ENCODE data around the gene MRPL33. TPM values are rescaled to one million over a fixed set of nuclear protein-coding genes. Genes with fewer than 3 reads are reported as not detected.
"Not testable (repeated sequence)": the region's sequence is repeated elsewhere in the genome, so short reads cannot be mapped to it uniquely, and the experiment has no call there.

Gene MRPL33
- total and polyA plus RNA-seq, 2 experiments from 2014 or later = 80.5 to 310 TPM

DNA sequence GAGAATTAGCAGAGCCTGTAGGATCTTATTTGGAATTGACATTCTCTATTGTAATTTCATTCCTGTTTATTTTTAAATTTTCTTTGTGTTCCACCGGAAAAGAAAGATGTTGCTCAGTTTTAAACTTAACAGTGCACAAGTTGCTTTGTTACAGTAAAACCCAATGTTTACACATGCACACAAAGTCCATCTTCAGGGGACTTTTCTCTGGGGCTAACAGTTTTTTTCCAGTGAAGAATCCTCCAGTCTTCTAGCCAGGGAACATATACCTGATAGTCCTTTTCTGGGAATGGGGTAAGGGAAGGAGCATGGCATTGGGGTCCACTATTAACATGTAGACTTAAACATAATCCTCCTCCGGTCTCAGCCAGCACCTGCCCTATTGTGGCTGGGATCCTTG, 25.2 kb upstream of the MRPL33 start:
- Histone ChIP-seq H3K4me1 (ENCODE audit: insufficient read depth) (no peaks in the 10 kb centered on the region; the same call in 1 of the 2 replicates), H3K27me3 (ENCODE audit: insufficient read depth) (no peaks in the 10 kb centered on the region), H2AFZ (no peak overlapping the region), H3F3A (replicated peaks; ENCODE audit: low read depth) (no peaks in the 10 kb centered on the region), H3K36me3 (ENCODE audit: insufficient read depth) (no peaks in the 10 kb centered on the region), H3K79me2 (replicated peaks; ENCODE audit: insufficient read depth) (no peaks in the 10 kb centered on the region), H3K4me2 (no peak overlapping the region), H3K9me2 (ENCODE audit: insufficient read depth) (no peaks in the 10 kb centered on the region), H3K4me3 (no peak overlapping the region), H4K20me1 (replicated peaks; ENCODE audit: insufficient read depth) (no peaks in the 10 kb centered on the region), H3K27ac (ENCODE audit: low read depth) (no peak overlapping the region)
- Mint-ChIP-seq H3K27me3 (ENCODE audit: insufficient read depth, low read depth, poor library complexity) (no peaks in the 10 kb centered on the region), H3K4me1 (0 out of 3 replicates have a peak, but pooled peaks cover under 1% of the 10 kb centered on the region), H3K9me3 (peaks cover 17% of the 10 kb centered on the region; the same call in 2 of the 3 replicates), H3K4me3 (no peak overlapping the region), H3K27ac (no peak overlapping the region), H3K36me3 (ENCODE audit: low read depth) (peaks cover 6% of the 10 kb centered on the region; the same call in 1 of the 3 replicates)
- ATAC-seq (no peak), DNase-seq (ENCODE audit: low spot score) (no peak)
- TF ChIP-seq JUNB (IDR thresholded peaks at IDR 0.05; ENCODE audit: unreplicated experiment) (no peak), NANOG (IDR thresholded peaks at IDR 0.05; ENCODE audit: borderline replicate concordance) (no peak), STAT1 (IDR thresholded peaks at IDR 0.05; ENCODE audit: unreplicated experiment) (no peak)
- TF ChIP-seq, protein P1, sequence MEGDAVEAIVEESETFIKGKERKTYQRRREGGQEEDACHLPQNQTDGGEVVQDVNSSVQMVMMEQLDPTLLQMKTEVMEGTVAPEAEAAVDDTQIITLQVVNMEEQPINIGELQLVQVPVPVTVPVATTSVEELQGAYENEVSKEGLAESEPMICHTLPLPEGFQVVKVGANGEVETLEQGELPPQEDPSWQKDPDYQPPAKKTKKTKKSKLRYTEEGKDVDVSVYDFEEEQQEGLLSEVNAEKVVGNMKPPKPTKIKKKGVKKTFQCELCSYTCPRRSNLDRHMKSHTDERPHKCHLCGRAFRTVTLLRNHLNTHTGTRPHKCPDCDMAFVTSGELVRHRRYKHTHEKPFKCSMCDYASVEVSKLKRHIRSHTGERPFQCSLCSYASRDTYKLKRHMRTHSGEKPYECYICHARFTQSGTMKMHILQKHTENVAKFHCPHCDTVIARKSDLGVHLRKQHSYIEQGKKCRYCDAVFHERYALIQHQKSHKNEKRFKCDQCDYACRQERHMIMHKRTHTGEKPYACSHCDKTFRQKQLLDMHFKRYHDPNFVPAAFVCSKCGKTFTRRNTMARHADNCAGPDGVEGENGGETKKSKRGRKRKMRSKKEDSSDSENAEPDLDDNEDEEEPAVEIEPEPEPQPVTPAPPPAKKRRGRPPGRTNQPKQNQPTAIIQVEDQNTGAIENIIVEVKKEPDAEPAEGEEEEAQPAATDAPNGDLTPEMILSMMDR (conservative IDR thresholded peaks at IDR 0.05; ENCODE audit: low read depth in 2 of 2) = no peak
- TF ChIP-seq, protein P2, sequence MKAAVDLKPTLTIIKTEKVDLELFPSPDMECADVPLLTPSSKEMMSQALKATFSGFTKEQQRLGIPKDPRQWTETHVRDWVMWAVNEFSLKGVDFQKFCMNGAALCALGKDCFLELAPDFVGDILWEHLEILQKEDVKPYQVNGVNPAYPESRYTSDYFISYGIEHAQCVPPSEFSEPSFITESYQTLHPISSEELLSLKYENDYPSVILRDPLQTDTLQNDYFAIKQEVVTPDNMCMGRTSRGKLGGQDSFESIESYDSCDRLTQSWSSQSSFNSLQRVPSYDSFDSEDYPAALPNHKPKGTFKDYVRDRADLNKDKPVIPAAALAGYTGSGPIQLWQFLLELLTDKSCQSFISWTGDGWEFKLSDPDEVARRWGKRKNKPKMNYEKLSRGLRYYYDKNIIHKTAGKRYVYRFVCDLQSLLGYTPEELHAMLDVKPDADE (IDR thresholded peaks at IDR 0.05) = no peak

DNA sequence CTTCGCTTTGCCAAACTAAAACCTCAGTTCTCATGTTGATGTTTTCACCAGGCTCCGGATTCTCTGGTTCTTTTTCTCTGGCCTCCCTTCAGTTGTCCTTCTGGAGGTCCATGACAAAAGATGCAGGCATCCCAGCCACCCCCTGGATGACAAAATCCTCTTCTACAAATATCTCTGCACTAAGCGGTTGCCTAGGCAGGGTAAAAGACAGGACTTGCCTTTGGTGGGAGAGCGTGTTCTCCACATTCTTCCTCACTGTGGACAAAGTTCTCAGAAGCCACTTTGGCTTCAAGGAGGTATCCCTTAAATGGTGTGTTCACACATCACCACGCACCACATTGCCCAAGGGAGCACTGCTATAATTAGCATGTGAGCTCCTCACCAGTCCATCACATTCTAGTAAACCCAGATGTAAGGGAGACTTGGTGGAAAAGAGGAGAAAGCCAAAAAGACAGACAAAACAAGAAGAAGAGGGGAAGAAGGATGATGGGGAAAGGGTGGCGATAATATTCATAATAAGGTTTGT, 23.6 kb upstream of the MRPL33 start:
- no peaks in the 10 kb centered on the region for H3K9me2 ChIP-seq (ENCODE audit: insufficient read depth)
- no peak for TF ChIP-seq POLR2AphosphoS5 (IDR thresholded peaks at IDR 0.05; ENCODE audit: low read depth)
- Mint-ChIP-seq H3K27ac (no peak overlapping the region), H3K36me3 (ENCODE audit: low read depth) (0 out of 3 replicates have a peak, but pooled peaks cover 6% of the 10 kb centered on the region), H3K9me3 (peaks cover 15% of the 10 kb centered on the region; the same call in 2 of the 3 replicates), H3K4me3 (no peak overlapping the region), H3K4me1 (peaks cover 12% of the 10 kb centered on the region), H3K27me3 (ENCODE audit: insufficient read depth, low read depth, poor library complexity) (no peaks in the 10 kb centered on the region)
- H3K27ac ChIP-seq (ENCODE audit: low read depth) = no peak overlapping the region
- no peaks in the 10 kb centered on the region for H3K27me3 ChIP-seq (ENCODE audit: insufficient read depth)
- H3K4me2 ChIP-seq = no peak overlapping the region
- DNase-seq (ENCODE audit: low spot score) = no peak
- no peaks in the 10 kb centered on the region for H3F3A ChIP-seq (replicated peaks; ENCODE audit: low read depth)
- H3K4me3 ChIP-seq = no peak overlapping the region
- no peaks in the 10 kb centered on the region for H4K20me1 ChIP-seq (replicated peaks; ENCODE audit: insufficient read depth)
- H3K79me2 ChIP-seq (replicated peaks; ENCODE audit: insufficient read depth) = no peaks in the 10 kb centered on the region
- peaks cover 6% of the 10 kb centered on the region for H3K4me1 ChIP-seq (ENCODE audit: insufficient read depth)
- no peaks in the 10 kb centered on the region for H3K36me3 ChIP-seq (ENCODE audit: insufficient read depth)
- ATAC-seq = no peak
- no peak overlapping the region for H2AFZ ChIP-seq

DNA sequence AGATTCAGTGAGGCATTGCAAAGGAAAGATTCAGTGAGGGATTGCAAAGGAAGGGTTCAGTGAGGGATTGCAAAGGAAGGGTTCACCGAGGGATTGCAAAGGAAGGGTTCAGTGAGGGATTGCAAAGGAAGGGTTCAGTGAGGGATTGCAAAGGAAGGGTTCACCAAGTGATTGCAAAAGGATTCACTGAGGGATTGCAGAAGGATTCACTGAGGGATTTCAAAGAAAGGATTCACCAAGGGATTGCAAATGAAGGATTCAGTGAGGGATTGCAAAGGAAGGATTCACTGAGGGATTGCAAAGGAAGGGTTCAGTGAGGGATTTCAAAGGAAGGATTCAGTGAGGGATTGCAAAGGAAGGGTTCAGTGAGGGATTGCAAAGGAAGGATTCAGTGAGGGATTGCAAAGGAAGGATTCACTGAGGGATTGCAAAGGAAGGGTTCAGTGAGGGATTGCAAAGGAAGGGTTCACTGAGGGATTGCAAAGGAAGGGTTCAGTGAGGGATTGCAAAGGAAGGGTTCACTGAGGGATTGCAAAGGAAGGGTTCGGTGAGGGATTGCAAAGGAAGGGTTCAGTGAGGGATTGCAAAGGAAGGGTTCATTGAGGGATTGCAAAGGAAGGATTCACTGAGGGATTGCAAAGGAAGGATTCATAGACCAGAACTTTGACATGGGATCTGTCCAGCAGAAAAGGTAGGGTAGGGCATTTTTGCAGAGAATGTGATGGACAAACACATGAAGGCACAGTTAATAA, 22.5 kb upstream of the MRPL33 start:
- H3K79me2 ChIP-seq (replicated peaks; ENCODE audit: insufficient read depth); H3K27ac ChIP-seq (ENCODE audit: low read depth); H3K9me2 ChIP-seq (ENCODE audit: insufficient read depth); H3K36me3 Mint-ChIP-seq (ENCODE audit: low read depth); H3K27me3 ChIP-seq (ENCODE audit: insufficient read depth); H3K4me2 ChIP-seq; H3K4me3 Mint-ChIP-seq; H4K20me1 ChIP-seq (replicated peaks; ENCODE audit: insufficient read depth); H2AFZ ChIP-seq; H3K36me3 ChIP-seq (ENCODE audit: insufficient read depth); H3F3A ChIP-seq (replicated peaks; ENCODE audit: low read depth); DNase-seq (ENCODE audit: low spot score); H3K4me3 ChIP-seq; H3K27me3 Mint-ChIP-seq (ENCODE audit: insufficient read depth, low read depth, poor library complexity); H3K27ac Mint-ChIP-seq; ATAC-seq: not testable (repeated sequence)
- peaks cover 15% of the 10 kb centered on the region; the same call in 2 of the 3 replicates for H3K9me3 Mint-ChIP-seq
- H3K4me1 Mint-ChIP-seq = peaks cover 20% of the 10 kb centered on the region
- H3K4me1 ChIP-seq (ENCODE audit: insufficient read depth) = peaks cover 13% of the 10 kb centered on the region
